ENCODE results near the gene ROR1.

- no peak for TF ChIP-seq POLR2A (IDR thresholded peaks at IDR 0.05)
- no peak for TF ChIP-seq CTCF (IDR thresholded peaks at IDR 0.05)
- no peak for TF ChIP-seq EP300 (IDR thresholded peaks at IDR 0.05)
These were observed 199.2 kb downstream of the ROR1 start for GRCh38 chr1:63973005-63973419.
